GM21619 (cell line): Measurements from ENCODE around the gene ASF1B.
"Not testable (repeated sequence)": the region's sequence is repeated elsewhere in the genome, so short reads cannot be mapped to it uniquely, and the experiment has no call there.

Experiments used
- ATAC-seq: cut with Tn5 transposase; IDR thresholded peaks from one replicate; pipeline ENCODE4 v1.9.1; 2021; ENCODE audit not compliant: unreplicated experiment

The ASF1B gene

DNA sequence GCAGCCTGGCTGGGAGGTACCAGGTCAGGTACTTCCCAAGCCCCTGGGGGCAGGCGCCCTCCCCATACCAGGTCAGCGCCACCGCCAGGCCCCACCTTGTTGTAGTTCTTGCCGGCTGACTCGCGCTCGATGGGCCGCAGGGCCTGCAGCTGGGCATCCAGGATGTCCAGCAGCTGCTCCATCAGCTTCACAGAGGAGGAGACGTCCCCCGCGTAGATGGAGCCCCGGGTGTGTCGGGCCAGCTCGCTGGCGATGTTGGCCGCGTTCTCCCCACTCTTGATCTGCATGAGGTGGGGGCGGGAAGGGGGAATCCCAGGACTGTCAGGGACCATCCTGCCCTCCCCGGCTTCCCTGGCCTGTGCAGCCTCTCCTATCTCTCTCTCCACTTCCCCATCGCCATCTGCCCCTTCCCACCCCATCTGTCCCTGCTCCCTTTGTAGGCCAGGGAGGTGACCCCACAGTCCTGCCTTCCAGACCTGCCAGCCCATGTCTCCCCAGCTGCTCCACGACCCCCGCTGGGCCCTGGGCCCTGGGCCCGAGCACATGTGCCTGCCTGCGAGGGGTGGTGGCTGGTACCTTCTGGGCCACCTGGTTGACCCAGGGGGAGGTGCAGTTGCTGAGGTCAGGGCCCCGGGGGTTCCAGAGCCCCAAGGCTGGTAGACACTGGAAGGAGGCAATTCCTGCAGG is 23.8 kb upstream of the ASF1B start:
- no peak for ATAC-seq

DNA sequence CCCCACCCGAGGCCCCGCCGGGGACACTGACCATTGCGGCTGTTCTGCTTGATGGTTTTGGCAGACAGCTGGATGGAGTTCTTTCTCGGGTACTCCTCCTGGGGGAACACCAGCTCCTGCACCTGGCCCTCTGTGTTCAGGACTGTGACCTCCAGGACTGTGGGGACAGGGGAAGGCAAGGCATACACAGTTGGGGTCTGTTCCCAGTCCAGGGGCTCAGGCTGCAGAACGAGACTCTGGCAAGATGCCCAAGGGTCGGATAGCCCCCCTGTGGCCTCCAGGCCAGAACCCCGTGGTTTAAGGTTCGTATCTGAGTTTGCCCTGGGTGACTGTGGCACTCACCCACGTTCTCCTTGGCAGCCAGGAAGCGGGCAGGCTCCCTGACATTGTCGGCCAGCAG is 22.7 kb upstream of the ASF1B start:
- ATAC-seq = no peak

DNA sequence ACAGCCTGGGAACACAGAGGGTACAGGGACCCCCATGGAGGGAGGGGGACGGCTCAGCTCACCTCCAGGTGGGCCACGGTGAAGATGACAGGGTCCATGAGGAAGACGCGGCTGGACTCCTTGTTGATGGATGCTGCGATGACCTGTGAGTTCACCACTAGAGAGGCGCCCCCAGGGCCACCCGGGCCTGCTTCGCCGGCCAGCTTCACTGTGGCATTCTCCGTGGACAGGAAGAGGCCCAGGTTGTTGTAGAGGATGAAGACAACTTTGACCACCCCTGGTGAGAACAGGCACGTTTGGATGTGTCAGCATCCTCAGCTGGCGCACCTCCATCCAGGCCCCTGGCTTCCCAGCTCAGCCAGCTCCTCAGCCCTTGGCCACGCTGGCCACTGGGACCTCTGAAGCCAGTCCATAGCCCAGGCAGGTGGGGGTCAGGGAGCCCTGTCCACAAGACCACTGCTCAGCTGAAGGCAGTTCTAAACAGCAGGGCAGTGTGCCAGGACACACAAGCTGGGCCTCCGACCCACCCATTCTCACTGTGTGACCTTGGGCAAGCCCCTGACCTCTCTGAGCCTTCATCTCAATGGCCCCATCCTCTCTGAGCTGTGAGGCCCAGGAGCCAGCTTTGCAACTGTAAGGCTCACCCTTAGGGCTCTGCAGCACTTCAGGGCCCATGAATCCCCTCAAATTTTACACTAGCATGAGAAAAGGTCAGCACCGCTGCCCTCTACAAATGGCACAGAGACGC is 22.1 kb upstream of the ASF1B start:
- no peak for ATAC-seq

DNA sequence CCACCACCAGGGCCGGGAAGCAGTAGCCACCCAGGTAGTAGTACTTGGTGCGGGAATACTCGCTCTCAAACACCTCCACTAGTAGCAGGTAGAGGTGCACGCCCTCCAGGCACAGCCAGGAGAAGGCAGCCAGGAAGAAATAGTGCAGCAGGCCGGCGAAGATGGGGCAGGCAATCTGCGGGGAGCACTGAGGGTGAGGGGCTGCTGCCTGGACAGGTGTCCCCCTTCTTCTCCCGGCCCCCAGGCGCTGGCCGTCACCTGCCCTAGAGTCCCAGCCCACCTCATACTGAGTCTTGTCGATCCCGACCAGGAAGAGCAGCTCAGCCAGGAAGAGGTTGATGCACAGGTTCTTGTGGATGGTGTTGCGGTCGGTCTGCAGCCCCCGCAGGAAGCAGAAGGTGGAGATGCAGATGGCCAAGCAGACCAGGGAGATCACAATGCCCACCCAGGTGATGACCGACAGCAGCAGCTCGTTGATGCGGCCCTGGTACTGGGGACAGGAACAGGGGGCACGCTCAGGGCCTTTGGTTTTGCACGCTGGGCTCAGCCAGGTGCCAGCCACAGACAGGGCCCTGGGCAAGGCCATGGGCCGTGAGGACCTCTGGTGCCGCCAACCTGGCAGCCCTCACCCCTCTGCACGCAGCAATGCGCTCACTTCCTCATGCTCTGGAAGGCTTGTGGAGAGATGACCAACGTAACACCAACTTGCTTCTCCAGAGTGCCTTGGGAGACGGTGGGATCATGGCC is 20.8 kb upstream of the ASF1B start:
- no peak for ATAC-seq

DNA sequence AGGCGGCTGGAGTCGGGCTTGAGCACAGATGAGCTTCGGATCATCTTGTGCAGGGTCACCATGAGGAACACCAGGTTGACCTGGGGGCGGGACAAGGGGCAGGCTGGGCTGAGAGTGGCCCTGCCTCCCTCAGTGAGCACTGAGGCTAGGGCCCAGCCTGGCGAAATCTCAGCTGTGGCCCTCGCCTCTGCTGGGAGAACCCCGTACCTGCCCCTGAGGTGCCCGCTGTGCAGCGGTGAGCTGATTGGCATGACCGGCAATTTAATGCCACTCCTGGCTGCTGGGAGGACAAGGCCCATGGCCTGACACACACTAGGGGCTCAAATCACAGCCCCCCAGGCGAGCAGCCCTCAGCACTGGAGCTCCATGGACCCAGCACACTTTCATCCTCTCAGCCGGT is 19.7 kb upstream of the ASF1B start:
- ATAC-seq = no peak

DNA sequence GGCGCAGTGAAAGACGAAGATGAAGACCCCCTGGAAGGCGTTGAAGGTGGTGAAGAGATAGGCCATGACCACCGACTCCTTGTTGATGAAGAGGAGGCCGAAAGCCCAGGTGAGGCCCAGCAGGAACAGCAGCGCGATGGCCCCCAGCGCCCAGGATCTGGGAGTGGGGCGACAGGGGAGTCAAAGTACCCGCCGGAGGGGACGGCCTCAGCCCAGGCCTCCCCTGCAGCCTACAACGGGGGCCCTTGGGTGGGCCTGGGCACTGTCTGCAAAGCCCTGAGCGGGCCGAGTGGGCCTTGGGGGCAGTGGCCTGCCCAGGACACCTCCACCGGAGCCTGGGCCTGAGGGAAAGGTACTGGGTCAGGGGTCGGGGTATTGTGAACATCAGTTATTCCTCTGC is 19.0 kb upstream of the ASF1B start:
- no peak for ATAC-seq

DNA sequence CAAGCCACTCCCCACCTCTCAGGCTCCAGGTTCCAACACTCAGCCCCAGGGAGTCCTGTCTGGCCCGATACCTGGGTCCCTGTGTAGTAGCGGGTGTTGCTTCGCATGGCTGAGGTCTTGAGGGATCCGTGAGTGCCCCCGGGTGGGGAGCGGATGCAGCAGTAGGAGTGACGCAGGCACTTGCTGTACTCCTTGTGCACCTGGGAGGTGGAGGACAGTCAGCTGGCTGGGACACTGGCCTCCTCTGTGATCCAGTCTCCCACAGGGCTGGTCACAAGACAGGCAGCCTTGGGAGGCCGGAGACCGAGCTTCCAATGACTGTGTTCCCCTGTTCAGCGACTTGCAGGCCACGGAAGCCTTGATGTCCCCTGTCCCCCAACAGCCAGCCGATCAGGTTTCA is 16.3 kb upstream of the ASF1B start:
- ATAC-seq = no peak

DNA sequence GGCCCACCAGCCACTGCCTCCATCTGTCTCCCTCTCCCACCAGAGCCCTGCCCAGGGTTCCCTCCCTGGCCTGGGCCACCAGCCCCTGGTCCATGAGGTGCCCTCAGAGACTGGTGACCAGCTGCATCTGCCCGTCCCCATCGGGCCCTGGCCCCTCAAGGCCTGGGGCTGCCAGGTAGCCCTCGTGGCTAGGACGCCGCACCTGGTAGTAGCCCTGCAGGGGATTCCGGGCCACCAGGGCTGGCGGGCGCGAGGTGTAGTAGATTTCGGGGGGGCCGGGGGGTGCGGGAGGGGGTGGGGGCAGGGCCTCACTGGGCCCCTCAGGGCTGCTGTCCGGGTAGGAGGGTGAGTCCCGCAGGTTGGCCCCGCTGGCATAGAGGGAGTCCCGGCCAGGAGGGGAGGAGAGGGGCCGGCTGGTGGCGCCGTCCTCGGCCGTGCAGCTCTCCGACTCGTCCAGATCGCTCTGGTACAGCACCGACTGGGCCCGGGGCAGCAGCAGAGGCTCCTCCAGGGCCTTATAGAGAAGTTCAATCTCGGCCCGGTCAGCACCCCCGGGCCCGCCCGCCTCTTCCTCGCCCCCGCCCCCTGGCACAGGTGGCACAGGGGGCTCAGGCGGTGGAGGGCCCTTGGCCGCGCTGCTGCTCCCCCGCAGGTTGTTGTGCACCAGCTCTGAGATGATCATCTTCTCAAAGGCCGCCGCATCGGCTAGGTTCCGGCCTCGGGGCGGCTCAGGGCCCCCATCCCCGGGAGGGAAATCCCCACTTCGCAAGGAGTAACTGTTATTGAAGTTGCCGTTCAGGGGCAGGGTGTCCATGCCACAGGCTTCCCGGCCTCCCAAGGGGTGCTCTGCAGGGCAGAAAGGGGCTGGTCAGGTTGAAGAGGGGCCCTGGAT is 14.6 kb upstream of the ASF1B start:
- no peak for ATAC-seq

DNA sequence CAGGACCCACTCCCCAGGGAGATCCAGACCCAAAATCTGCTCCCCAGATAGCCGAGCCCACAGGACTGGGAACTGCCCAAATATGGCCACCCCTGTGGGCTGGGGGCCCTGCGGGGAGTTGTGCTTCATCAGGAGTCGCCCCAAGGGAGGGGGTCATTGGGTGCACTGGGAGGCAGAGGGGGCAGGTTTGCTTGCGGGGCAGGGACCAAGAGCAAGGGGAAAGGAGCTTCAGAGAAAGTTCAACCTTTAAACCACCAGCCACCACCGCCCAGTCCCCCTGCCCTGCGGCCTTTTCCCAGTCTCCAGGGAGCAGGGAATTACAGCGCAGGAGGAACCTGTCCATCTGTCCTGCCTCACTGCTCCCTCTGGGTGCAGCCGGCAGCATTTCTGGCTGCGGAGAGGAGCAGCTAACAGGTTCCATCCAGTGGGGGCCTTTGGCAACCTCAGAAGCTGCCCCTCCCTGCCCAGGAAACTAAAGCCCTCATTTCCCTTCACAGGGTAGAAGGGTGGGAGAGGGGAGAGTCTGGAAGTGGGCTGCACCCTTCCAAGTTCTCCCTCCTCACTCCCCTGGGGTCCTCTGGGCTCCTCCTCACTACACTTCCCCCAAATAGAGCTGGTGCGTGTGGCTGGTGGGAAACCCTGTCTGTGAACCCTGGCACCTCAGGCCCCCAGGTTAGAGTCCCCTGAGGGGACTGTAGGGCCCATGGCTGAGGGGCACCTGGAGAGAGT is 13.8 kb upstream of the ASF1B start:
- no peak for ATAC-seq

DNA sequence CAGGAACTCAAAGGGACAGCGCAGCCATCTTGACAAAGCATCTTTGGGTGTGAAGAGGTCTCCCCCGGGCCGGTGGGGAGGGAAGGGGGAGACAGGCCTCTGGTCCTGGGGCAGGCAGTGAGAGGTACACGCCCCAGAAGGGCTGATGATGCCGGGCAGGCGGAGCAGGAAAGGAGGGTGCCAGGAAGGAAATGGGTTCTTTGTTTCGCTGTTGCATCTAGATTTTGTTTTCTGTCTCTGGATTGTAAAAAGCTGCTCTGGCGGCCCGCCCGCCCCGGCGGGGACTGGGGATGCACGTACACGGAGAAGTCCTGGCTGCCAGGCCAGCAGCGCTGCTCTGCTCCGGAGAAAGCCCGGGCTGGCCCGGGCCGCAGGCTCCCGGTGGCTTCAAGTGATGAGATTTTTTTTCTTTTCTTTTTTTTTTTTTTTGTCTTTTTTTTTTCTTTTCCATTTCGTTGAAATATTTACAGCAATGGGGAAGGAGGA is 13.2 kb upstream of the ASF1B start:
- no peak for ATAC-seq

DNA sequence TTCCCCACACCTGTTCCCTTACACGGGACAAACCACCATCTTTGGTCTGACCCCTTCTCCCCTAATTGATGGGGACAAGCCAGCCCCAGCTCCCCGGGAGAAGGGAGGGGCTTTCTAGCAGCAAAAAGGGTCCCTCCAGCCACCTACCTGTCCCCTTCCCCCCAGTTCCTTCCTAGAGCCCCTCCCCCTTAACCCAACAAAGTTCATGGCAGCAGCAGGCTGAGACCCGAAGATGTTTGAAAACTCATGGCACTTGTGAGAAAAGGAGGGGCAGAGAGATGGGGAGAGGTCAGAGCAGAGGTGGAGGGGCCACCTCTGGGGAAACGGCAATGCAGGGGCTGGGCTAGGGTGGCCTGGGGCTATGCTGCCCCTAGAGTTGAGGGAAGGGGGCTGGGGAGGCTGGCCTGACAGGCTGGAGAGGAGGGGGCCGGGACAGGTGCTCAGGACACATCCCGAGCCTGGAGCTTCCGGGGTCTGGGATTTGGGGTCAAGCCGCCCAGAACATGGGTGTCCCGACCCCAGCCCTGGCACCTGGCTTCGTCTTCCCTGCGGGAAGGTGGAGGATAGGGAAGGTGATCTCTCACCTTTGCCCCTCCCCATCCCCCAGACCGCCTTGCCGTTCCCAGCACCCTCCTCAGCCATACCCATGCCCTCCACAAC is 12.5 kb upstream of the ASF1B start:
- ATAC-seq = no peak

DNA sequence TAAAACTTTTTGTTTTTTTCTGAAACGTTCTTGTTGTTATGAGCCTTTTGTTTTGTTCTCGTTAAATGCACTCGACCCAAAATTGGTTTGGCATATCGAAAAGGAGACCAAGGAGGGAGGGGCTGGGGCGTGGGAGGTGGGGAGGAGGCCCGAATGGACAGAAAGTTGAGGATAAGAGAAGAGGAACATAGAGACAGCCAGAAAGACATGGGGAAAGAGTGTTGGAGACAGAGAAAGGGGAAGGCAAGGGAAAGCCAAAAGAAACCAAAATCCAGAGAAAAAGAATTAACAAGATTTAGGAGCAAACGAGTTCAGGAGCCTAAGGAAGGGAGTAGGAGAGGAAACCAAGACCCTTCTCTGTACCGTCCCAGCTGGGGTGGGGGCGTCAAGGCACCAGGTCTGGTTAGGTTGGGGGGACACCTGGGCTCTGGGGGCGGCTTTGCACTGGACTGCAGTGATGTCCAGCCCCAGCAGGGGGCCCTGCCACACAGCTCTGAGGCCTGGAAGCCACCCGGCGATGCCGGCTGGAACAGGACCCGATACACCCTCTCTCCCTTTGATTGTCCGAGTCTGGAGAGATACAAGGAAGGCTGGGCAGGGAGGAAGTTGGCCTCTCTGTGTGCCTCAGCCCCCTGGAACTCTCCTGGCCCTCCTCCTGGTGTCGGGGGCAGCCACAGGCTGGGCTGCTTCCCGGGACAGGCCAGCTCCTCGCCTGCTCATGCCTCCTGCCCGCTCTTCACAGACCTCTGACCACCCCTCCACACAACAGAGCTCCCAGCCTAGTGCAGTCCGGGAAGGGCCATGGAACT is 11.6 kb upstream of the ASF1B start:
- no peak for ATAC-seq

DNA sequence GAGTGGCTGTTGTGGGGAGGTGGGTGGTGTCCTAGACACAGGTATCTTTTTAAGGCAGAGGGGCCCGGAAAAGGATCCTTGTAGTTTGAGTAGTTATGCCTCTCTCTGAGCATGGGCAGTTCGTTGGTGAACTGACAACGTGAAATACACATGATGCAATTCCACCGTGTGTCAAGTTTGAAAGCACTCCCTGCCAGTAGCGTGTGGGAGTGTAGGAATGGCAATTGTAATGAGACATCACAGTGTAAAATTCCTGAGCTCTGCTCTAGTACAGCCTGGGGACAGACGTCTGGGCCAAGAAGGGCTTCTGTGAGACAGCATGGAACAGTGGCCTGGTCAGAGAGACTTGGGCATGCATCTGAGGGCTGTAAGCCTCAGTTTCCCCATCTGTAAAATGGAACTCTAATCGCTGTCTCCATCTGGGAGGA is 10.4 kb upstream of the ASF1B start:
- ATAC-seq = no peak

DNA sequence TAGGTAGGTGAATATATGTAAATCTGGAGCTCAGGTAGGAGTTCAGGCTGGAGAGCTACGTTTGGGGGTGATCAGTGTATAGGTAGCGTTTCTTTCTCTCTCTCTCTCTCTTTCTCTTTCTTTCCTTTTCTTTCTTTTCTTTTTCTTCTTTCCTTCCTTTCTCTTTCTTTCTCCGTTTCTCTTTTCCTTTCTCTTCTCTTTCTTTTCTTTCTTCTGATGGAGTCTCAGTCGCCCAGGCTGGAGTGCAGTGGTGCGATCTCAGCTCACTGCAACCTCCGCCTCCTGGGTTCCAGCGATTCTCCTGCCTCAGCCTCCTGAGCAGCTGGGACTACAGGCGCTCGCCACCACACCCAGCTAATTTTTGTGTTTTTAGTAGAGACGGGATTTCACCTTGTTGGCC is 9.8 kb upstream of the ASF1B start:
- ATAC-seq = not testable (repeated sequence)

DNA sequence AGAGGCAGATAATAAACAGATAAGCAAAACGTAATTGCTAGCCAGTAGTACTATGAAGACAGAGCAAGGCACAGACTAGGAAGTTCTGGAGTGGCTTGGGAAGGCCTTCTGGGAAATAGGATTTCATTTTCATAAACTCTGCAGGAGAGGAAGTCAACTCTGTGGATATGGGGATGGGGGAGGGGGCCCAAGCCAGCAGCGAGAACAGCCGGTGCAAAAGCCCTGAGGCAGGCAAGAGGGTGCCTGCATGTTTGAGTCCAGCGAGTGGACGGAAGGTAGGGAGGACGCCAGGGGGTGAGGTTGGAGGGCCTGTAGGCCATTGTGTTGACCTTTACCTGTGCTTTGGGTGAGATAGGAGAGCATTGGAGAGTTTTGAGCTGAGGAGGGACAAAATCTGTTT is 9.0 kb upstream of the ASF1B start:
- no peak for ATAC-seq

DNA sequence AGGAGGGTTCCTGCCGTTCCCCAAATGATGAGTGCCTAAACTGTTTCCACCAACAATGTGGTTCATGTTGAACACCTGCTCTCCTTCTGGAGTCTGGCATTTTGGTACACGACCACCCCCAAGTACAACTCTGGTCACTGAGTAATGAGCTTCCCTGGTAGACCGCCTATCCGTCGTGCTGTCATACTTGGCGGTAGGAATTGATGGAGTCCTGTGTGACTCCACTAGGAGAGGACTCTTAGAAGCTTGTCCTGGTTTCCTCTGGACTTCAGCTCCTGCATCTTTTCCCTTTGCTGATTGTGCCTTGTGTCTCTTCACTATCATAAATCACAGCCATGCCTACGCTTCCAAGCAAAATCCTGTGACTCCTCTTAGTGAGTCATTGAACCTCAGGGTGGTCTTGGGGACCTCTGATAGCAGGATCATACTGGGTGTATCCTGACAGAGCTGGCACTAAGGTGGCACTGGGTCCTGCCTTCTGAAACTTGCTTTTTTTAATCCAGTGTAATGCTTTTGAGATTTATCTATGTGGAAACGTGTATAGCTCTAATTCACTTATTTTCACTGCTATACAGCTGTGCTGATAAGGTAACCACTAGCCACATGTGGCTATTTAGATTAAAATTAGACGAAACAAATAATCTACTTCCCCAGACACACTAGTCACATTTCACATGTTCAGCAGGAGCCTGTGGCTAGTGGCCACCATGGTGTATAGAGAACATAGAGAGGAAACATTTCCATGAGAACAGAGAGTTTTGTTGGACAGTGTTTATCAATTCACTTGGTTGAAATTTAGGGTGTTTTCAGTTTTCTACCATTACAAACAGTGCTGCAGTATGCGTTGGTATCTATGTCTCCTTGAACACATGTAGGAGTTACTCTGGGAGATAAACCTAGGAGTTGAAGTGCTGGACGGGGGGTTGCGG is 6.1 kb upstream of the ASF1B start:
- no peak for ATAC-seq

DNA sequence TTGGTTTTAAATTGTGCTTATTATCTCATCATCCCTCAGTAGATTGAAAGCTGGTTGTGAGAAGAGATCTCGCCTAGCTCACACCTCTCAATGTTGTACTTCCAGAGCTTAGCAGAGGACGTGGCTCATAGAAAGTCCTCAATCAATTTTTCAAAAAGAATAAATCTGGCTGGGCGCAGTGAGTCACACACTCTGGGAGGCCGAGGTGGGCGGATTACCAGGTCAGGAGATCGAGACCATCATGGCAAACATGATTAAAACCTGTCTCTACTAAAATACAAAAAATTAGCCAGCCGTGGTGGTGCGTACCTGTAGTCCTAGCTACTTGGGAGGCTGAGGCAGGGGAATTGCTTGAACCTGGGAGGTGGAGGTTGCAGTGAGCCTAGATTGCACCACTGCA is 4.7 kb upstream of the ASF1B start:
- ATAC-seq = no peak

DNA sequence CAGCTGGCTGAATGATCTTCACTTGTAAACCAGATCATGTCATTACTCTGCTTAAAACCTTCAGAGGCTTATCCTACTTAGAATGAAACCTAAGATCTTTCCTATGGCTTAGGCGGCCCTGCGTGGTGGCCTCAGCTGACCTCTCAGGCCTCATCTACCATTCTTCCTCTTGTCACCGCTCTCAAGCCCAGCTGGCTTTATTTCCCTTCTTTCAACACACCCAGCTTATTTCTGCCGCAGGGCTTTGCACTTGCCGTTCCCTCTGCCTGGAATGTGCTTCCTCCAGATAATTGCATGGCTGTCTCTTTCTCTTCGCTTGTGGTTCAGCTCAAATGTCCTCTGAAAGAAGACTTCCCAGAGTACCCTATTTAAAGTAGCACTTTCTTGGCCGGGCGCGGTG is 3.6 kb upstream of the ASF1B start:
- ATAC-seq = no peak
